Uterus (tissue), 2 donors: ENCODE results near the gene SLC12A9.

Experiments
- CTCF ChIP-seq, 4 experiments: fragments of 200-600 bp in 2 of 4; fragments of 450-650 bp in 2 of 4; sonication (generic) in 2 of 4; IDR thresholded peaks; one replicate each; pipeline ENCODE4 v1.5.1; 2016 to 2019; ENCODE audit warnings: antibody characterized with exemption in 4 of 4, mild to moderate bottlenecking in 2 of 4, moderate library complexity in 1 of 4
- POLR2A ChIP-seq, 2 donors: fragments of 450-650 bp; IDR thresholded peaks; one replicate each; pipeline ENCODE4 v1.6.1; 2016; ENCODE audit warnings: antibody characterized with exemption in 2 of 2, mild to moderate bottlenecking in 1 of 2, moderate library complexity in 1 of 2

GRCh38 chr7:100897772-100898454 is 45.4 kb downstream of the SLC12A9 start:
- no peak for TF ChIP-seq POLR2A (IDR thresholded peaks at IDR 0.05)
- TF ChIP-seq CTCF (IDR thresholded peaks at IDR 0.05): no peak
